NCI-H1092 treated with DMSO at 0.1 percent for 48 hours (cell line): Measurements from ENCODE around the gene LMF2.
"Not testable (repeated sequence)": the region's sequence is repeated elsewhere in the genome, so short reads cannot be mapped to it uniquely, and the experiment has no call there.

Experiments
- DNase-seq: peaks from one replicate; lab custom pipeline; 2025; lab: John Stamatoyannopoulos, UW

Gene LMF2

DNA sequence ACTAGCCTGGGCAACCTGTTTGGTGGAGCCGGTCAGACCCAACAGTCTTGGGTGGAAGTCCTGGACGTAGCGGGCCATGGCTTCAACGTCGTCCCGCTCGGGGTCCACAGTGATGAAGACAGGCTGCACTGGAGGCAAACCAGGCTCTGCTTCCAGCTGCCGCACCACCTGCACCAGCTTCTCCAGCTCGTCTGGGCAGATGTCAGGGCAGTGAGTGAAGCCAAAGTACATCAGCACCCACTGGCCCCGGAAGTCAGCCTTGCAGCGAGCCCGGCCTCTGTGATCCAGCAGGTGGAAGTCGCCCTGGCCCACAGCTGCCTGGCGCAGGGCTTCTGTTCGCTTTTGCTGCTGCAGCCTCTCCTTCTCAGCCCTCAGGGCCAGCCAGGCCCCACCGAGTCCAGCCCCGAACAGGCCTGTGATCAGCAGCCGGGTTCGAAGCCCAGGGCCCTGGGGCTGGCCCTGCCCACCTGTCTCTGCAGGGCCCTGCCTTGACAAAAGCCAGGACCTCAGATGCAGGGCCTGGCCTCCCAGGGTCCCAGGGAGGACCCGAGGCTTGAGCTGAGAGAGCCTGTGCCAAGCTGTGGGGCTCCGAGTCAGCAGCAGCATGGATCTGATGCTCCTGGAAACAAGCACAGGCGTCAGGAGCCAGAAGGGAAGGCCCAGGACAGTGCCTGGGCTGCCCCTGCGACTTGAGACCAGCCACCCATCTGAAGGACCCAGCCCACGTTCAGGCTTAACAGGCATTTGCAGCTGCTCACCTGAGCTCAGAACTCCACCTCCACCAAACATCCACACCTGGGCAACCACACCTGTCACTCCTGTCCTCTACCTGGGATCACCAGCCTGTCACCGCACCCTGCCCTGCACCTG lies 16.5 kb upstream of the LMF2 start:
- DNase-seq = no peak

DNA sequence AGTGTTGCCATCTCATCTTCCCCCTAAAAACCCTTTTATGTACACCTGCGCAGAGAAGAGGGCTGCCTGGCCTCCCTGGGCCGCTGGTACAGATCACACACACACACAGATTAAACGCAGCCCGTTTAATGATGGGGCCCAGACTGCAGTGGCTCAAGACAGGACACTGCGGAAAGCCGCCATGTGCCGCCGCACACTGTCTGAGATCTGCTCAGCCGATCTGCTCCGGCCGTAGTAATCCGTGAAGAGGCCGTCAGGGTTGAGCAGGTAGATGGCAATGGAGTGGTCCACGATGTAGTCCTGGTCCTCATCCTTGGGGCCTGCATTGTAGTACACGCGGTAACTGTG lies 15.9 kb upstream of the LMF2 start:
- DNase-seq = no peak

DNA sequence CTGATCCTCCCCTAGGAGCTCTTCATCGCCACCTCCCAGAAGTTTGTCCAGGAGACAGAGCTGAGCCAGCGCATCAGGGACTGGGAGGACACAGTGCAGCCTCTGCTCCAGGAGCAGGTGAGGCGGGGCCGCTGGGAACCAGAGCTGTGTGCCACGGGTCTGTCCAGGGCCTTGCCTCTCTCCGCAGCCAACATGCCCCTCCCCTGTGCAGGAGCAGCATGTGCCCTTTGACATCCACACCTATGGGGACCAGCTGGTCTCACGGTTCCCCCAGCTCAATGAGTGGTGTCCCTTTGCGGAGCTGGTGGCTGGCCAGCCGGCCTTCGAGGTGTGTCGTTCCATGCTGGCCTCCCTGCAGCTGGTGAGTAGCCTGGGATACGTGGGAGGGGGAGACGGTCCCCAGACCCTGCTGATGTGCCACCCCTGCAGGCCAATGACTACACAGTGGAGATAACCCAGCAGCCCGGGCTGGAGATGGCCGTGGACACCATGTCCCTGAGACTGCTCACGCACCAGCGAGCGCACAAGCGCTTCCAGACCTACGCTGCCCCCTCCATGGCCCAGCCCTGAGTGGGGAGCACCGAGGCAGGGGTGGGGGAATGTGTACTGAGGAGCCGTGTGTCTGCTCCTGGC lies 15.4 kb upstream of the LMF2 start:
- DNase-seq = no peak

DNA sequence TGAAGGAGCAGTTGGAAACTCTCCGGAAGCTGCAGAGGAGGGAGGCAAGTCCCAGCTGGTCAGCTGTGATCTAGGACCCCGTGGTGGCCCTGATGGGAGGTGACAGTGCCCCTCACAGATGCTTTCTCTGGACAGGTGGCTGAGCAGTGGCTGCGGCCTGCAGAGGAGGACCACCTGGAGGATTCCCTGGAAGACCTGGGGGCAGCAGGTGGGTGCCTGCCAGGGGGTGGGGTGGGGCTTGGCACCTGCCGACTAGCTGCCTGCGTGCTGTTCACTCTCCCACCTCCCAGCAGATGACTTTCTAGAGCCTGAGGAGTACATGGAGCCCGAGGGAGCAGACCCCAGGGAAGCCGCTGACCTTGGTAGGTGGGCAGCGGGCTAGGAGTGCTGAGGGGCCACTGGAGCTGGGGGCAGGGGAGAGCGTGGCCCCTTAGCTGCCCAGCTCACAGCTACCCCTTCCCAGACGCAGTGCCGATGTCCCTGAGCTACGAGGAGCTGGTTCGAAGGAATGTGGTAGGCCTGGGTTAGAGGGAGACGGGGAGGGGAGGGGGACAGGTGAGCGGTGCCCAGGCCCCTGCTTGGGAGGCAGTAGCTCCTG lies 14.8 kb upstream of the LMF2 start:
- DNase-seq = no peak

DNA sequence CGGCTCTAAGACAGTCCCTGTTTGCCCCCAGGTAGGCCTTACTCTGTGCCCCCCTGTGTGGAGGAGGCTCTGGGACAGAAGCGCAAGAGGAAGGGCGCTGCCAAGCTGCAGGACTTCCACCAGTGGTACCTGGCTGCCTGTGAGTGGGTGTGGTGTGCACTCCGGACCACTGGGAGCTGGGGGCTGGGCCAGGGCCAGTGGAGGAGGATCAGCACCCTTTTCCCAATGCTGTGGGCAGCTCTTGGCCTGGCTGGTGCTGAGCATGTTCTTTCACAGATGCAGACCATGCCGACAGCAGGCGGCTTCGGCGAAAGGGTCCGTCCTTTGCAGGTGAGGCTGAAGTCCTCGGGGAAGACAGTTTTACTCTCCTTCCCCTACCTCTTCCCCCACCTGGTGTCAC lies 14.2 kb upstream of the LMF2 start:
- DNase-seq = no peak

DNA sequence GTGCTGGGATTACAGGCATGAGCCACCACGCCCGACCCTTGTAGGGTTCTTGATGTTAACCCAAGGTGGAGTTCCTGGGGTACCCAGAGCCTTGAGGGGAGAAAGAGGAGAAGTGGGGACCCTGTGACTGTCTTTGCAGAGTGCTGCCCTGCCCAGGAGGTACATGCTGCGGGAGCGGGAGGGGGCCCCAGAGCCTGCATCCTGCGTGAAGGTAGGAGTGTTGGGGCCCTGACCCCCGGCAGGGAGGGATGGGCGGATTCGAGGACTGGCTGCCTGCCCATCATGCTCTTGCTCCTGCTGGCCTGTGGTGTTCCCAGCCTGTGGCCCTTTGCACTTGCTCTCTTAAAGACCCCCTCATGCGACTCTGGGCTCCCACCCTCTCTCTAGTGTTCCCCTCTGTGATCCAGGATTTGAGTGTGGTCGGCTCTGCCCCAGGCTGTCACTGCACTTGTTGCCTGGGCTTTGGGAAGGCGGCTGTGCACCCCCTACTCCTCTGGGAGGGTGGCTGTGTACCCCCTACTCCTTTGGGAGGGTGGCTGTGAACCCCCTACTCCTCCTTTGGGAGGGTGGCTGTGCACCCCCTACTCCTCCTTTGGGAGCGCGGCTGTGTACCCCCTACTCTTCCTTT lies 13.4 kb upstream of the LMF2 start:
- no peak for DNase-seq

DNA sequence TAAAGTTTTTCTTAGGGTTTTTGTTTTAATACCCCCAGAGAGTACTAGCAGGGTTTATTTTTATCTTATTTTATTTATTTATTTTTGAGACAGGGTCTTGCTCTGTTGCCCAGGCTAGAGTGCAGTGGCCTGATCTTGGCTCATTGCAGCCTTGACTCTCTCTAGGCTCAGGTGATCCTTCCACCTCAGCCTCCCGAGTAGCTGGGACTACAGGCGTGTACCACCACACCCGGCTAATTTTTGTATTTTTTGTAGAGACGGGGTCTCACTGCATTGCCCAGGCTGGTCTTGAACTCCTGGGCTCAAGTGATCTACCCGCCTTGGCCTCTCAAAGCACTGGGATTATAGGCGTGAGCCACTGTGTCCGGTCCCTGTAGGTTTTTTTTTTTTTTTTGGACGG lies 12.7 kb upstream of the LMF2 start:
- DNase-seq = not testable (repeated sequence)

DNA sequence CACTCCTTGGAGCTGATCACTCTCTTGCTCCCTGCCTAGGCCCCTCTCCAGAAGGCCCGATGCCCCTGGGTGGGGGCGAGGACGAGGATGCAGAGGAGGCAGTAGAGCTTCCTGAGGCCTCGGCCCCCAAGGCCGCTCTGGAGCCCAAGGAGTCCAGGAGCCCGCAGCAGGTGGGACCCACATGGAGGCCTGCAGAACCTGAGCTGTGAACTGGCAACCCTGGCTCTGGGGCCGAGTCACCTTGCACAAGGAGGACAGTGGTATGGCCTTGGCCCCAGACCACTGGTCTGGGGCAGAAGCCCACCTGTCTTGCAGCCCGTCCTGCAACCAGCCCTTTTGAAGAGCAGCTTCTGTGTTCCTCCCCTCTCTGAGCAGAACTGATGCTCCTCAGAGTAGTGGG lies 11.6 kb upstream of the LMF2 start:
- DNase-seq = no peak

DNA sequence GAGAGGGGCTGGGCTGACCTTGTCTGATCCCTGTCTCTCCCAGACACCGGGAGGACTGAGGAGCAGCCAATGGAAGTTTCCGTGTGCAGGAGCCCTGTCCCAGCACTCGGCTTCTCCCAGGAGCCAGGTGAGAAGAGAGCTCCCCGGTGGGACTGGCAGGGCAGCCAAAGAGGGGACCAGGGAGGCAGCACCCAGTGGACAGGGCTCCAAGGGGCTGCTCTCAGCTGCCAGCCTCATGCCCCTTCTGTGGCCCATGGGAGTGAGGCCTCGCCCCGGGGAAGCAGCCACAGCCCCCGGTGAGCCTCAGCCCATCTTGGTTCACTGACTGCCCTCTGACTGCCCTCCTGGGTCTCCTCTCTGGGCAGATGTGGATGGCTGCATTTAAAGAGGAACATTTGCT lies 11.1 kb upstream of the LMF2 start:
- no peak for DNase-seq

DNA sequence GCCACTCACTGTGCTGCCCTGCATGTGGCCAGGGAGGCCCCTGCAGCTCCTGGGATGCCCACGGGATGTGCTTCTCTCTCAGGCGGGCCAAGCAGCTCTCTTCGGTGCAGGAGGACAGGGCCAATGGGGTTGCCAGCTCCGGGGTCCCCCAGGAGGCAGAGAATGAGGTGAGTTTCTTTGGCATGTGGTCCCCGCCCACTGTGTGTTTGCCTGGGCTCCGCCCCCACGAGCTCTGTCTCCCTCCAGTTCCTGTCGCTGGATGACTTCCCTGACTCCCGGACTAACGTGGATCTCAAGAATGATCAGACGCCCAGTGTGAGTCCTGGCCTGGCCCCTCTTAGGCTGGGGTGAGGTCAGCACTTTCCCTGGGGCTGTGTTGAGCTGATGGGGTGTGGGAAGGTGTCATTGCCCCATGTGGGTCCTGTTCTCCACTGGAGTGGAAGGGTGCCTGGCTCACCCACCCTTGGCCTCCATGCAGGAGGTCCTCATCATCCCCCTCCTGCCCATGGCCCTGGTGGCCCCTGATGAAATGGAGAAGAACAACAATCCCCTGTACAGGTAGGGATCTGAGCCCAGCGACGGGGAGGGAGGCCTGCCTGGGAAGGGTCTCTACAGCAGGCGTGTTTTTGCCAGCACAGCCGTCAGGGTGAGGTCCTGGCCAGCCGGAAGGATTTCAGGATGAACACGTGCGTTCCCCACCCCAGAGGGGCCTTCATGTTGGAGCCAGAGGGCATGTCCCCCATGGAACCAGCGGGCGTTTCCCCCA lies 10.2 kb upstream of the LMF2 start:
- DNase-seq = no peak

DNA sequence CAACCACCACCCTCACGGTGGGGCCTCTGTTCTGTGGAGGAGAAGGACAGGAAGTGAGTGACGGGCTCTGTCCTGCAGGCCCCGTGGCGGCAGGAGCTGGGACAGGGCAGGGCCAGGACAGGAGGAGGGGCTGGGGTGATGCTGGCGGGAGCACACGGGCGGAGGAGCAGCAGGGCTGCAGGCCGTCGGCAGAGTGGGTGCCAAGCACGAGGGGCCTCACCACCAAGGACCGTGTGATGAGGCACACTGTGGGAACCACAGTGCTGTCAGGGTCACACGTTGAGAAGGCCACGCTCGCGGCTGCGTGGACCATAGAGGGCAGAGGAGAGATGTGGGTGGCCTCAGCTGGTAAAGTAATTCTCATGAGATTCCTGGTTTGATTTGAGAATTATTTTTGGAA lies 9.4 kb upstream of the LMF2 start:
- DNase-seq = no peak

DNA sequence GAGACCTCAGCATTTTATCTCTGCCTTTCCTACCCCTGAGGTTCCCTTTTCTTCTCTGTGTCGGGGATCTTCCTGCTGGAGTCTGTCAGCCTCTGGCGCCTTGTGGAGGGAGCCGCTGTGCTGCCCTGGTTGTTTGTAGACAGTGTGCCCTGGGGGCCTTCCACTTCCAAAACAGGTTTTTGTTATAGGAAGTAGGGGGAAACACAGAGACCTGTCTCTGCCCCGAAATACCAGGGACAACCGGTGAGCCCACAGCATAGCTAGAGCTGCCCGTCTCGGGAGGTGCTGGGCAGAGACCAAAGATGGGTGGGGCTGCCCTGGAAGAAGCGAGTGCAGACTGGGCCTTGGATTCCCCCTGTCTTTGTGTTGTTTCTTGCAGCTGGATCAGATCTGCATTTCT lies 8.6 kb upstream of the LMF2 start:
- no peak for DNase-seq

DNA sequence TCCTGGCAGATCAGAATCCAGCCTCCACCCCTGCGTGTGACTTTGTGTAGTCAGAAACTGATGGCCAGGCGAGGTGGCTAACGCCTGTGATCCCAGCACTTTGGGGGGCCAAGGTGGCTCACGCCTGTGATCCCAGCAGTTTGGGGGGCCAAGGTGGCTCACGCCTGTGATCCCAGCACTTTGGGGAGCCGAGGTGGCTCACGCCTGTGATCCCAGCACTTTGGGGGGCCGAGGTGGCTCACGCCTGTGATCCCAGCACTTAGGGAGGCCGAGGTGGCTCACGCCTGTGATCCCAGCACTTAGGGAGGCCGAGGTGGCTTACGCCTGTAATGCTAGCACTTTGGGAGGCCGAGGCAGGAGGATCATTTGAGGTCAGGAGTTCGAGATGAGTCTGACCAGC lies 5.7 kb upstream of the LMF2 start:
- DNase-seq = no peak

DNA sequence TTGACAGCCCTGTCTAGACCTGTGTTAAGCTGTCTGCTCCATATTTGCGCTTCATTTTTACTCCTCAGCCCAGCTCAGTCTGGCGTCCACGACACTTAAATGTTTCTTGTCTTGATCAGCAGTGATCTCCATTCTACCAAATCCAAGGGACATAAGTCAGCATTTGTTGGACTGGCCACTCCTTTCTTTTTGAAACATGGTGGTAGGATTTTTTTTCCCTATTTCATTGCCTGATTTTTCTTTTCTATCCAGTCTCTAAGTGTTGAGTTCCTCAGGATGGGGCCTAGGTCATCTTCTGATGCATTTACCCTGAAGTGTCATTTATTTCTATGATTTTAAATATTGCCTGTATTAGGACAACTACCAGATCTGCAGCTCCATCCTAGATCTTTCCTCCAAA lies 1.4 kb upstream of the LMF2 start:
- no peak for DNase-seq

DNA sequence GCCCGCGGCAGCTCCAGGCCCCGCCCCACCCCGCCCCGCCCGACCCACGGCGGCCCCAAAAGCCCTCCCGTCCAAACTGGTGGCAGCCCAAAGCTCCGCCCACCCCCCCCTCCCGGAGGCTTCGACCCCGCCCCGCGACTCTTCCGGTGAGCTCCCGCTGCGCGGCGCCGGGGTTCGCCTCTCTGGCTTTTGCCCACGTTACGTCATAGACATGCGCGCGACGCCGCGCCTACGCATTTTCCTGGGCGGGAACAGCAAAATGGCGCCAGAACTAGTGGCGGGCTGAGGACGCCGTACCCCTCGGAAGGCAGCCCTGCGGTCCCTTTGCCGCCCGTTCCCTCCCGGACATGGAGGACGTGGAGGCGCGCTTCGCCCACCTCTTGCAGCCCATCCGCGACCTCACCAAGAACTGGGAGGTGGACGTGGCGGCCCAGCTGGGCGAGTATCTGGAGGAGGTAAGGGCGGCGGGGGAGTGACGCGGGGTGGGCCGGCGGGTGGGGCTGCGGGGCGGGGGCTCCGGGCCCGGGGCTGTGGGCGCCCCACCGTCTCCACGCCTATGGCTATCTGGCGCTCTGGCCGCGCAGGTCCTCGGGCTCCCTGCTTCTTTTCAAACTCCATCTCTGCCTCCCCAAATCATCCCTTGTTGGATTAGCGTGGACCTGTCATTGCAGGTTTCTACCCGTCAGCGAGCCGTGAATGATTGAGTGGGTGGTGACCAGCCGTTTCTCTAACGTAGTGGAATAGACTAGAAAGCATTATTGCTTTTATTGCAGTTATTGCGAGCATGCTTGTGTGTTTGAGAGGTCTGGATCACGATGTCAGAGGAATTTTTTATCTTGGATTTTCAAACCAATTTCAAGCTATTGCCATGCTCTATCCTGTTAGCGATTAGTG lies 736 bp upstream of the LMF2 start, which contains the start of gene NCAPH2:
Gene NCAPH2 (plus strand): TSS at position 234 of the 894 bp plus-strand sequence. CDS start 114 bp downstream, at position 348.
- peak; percentile 73 for DNase-seq

DNA sequence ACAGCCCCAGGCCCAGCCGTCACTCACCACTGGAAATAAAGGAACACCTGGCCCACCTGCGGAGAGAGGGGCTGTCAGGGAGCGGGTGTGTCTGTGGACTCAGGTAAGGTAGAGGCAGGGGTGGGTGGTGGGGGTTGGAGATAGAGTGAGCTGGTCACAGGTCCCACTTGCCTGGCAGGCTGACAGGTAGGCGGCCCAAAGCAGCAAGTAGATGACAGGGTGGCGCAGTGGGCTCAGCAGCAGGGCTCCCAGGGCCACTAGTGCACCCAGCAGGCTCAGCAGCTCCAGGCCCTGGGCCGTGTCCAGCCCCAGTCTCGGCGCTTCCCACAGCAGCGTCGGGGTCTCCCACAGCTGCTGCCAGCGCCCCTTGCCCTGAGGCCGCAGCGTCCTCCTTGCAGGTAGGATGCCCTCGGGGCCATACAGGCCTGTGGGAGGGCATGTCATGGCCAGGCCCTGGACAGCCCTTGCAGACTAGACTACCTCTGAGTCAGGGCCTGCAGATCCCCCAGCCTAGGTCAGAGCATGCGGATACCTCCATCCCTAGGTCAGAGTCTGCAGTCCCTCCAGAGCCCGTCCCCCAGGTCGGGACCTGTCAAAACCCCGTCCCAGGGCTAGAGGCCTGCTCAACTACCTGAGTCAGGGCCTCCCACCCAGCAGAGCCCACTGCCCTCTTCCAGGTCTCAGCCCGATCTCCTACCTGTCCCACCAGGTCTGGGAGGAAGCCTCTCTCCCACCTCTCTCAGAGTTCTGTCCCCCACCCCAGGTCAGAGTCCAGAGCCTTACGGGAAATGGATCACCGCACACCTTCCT lies 686 bp downstream of the LMF2 start:
- no peak for DNase-seq

DNA sequence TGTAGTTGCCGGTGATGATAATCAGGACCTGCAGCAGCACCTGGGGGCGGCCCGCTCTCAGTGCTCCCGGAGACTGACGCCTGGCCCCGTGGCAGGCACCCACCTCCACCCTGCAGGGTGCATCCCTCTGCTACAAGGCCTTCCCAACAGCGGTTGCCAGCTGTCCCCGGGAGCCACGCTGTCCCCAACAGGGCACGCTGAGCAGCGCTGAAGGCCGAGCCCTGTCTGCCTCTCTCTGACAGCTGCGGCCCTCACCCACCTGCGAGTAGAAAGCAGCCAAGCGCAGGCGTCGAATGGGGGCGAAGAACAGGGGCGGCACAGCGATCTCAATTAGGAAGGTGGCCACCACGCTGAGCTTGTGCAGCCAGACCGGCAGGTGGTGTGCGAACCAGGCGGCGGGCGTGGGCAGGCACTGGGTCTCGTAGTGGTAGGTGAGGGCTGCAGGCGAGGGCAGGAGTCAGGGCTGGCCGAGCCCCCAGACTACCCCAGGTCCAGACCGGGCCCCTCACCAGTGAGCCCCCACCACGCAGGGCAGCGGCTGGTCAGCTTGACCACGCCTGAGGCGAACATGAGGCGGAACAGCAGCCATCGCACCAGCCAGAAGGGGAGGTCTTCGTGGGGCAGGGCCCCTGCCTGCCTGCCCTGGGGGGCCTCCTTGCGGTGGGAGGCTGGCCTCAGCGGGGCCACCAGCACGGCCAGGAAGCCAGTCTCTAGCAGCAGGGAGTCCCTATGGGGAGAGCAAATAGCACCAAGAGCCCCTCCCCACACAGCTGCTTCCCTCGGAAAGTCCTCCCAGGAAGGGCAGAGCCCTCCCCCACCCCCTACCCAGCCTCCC lies 1.5 kb downstream of the LMF2 start:
- no peak for DNase-seq

DNA sequence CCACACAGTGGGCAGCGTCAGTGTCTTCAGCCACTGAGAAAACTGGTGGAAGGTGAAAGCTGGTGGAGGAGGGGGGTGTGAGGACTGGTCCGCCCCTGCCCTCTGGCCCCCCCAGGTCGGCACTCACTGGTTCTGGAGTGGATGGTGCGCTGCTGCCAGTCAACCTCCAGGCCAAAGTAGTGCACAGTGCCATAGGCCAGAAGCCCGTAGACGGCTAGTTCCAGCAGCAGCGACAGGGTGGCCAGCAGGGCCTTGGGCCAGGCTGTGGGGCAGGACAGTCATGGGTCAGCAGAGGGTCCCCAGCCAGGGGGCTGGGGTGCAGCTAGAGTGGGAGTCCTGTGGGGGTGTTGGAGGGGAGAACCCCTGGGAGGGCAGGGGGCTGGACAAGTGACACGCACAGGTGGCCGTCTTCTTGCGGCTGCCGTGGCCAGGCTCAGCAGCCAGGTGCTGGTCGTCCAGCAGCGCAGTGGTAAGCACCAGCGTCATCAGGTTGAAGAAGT lies 2.2 kb downstream of the LMF2 start:
- DNase-seq = no peak
